ENCODE data around the gene PSMB3. TPM values are rescaled to one million over a fixed set of nuclear protein-coding genes. Genes with fewer than 3 reads are reported as not detected.

The PSMB3 gene
- total and polyA plus RNA-seq, 9 of the 15 experiments (the other 6 are each of a cell fraction or from before 2014, with no cell fraction given), result 460 to 2,775 (median 574) TPM

- TF ChIP-seq GTF3C2 (IDR thresholded peaks at IDR 0.05; ENCODE audit: borderline replicate concordance, extremely low read depth, insufficient read length) (no peak), KLF13 (tag; IDR thresholded peaks at IDR 0.05; ENCODE audit: borderline replicate concordance, low read depth) (no peak), ZBTB7A (IDR thresholded peaks at IDR 0.05; ENCODE audit: borderline replicate concordance, control insufficient read depth, low read depth, low read length) (peak; percentile 81), RNF2 (IDR thresholded peaks at IDR 0.05) (peak; percentile 89), MCM3 (IDR thresholded peaks at IDR 0.05) (no peak), NKRF (IDR thresholded peaks at IDR 0.05; ENCODE audit: borderline replicate concordance) (no peak), CHAMP1 (IDR thresholded peaks at IDR 0.05) (no peak), RBM22 (IDR thresholded peaks at IDR 0.05; ENCODE audit: low read depth, low read length, poor library complexity, severe bottlenecking) (no peak), CSDE1 (IDR thresholded peaks at IDR 0.05) (0 out of 4 replicates have a peak, but pooled peaks of 1 of the 2 experiments have one; percentile 12), STAG1 (CRISPR knock-in tag; IDR thresholded peaks at IDR 0.05; ENCODE audit: borderline replicate concordance) (no peak), ZNF518B (CRISPR knock-in tag; IDR thresholded peaks at IDR 0.05) (no peak), MEF2A (IDR thresholded peaks at IDR 0.05; ENCODE audit: control insufficient read depth, low read depth, low read length) (no peak), MAFG (tag; conservative IDR thresholded peaks at IDR 0.05) (no peak), SMARCA5 (IDR thresholded peaks at IDR 0.05) (no peak), SMAD4 (CRISPR knock-in tag; conservative IDR thresholded peaks at IDR 0.05) (peak; percentile 79), E2F3 (CRISPR knock-in tag; IDR thresholded peaks at IDR 0.05) (no peak; the same call in 1 of the 2 replicates)
Observed at GRCh38 chr17:38749223-38750043, 3.1 kb upstream of the PSMB3 start (continued).

Measured in K562 (cell line).